HPDE6-E6E7 (cell line): Measurements from ENCODE around the gene SPOCK2.
A peak's percentile ranks its signal among the peaks of the same experiment; 100 is the strongest.

ENCODE experiments used
- DNase-seq: peaks from one replicate; pipeline ENCODE4 v3.0.0; 2011; ENCODE audit warnings: missing footprints; ENCODE audit errors: extremely low spot score

Gene SPOCK2

DNA sequence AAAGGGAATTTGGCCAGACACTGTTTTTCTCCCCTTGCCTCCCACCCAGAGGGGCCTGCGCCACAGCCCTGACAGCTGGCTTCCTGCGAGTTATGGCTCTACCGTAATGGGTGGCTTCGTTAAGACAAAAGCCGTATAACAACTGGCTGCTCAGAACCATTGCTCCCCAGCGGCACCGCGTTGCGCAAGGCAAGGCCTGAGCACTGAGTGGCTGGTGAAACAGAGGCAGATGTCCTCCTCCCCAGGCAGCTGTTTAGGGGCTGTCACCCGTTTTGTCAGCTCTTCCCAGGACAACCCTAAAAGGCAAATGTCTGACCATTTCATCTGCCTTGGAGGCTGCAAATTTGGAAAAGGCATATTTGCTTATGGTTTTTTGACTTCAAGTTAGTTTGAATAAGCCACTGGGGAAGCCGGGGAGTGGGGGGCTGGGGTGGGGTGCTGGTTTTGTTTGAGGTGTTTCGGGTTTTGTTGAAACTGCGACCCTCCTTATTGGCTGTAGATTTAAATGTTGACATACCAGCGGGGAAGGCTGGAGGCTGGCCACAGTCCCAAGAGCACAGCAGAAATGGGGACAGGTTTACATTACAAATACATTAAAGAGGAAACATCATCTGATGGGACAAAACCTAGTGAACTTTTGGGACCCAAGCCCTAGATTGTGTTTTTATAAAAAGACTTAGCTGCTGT lies 681 bp upstream of the SPOCK2 start:
- no peak for DNase-seq

GRCh38 chr10:72087392-72087968 lies 871 bp downstream of the SPOCK2 start:
- DNase-seq: no peak

DNA sequence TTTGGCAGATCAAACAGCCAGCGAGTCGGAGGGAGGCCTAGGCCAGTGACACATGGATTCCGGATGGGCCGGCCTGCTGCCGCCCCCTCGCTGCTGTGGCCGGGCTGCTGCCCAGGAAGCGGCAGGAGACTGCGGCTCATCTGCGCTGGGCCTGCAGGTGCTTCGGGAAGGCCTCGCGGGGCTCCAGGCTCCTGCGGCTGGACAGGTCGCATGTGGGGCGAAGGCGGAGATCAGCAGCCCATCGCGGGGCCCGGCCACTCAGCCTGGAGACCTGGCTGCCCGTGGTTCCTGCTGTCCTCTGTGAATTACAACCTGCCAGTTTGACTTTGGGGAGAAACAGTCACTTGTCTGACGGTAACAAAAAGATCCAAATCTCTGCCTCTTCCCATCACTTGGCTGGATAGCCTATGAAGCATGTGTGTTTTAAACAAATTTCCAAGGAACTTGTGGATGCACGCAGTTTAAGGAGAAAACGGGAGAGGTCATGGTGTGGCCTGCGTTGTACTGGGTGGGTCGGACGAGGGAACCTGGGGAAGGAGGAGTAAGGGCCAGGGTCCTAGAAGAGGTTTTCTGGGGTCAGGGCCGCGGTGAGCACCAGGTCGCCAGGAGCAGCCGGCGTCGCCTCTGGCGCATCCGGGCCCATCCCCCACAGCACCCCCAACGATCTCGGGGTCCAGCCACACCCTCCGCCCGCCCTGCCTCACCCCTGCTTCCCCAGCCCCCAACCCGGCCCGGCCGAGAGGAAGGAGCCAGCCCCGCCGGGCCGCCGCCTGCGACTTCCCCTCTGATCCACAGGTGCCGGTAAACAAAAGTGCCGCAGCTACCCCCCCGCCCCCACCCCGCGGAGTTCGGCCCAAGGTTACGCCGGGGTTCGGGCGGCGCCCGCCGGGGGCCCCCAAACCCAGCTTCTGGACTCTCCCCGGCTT lies 1.6 kb downstream of the SPOCK2 start:
- DNase-seq: no peak

GRCh38 chr10:72085864-72086465 lies 2.4 kb downstream of the SPOCK2 start:
- DNase-seq: no peak

DNA sequence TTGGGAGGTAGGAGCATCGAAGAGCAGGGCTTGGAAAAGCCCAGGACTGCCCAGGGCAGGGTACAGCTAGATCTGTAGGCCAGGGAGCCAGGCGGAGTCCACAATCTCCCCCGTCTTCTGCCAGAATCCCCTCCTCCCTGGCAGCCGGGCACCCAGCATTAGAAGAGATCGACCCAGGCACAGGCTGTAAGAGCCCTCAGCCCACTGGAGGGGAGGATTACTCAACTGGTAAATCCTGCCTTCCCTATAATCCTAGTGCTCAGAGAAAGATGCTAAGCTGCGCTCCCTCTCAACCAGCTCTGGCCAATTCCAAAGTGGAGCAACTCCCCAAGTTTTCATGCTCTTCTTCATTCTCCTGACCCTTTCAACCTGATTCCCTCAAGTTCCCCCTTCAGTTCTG lies 3.2 kb downstream of the SPOCK2 start:
- no peak for DNase-seq

- DNase-seq: no peak
Observed at GRCh38 chr10:72083790-72084459, 4.4 kb downstream of the SPOCK2 start.

DNA sequence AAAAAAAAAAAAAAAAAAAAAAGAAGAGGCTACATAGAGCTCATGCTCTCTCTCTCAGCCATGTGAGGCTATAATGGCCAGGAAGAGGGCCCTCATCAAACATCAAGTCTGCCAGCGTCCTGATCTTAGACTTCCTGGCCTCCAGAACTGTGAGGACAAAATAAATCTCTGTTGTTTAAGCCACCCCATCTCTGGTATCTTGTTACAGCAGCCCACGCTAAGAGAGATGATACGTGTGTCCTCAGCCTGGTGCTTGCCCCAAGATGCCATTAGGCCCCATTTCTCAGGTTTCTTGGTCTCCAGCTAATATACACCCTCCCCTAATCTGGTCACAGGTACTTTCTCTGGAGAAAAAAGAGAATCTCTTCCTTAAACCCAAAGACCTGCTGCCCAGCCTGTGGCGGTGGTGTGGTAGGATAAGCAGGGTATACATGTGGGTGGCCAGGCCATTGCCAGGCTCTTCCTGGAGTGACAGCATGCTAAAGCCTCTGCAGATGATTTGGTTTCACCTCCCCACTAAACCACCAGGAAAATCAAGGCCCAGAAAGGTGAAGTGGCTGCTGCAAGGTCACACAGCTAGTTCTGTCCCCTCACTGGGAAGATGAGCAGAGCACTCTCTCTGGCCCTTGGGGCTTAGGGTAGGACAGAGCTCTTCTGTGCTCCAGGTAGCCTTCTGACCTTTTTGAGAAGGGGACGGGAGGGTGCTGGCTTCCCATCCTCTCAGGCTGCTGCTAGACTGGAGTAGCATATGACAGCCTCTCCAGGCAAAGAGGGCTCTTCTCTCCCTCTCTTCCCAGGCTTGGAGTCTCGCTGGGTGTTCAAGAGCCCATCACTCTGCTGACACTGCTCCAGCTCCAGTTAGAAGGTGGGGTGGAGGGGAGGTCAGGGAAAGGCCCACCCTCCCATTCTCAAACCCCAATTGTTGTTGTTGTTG lies 5.2 kb downstream of the SPOCK2 start:
- DNase-seq: no peak

DNA sequence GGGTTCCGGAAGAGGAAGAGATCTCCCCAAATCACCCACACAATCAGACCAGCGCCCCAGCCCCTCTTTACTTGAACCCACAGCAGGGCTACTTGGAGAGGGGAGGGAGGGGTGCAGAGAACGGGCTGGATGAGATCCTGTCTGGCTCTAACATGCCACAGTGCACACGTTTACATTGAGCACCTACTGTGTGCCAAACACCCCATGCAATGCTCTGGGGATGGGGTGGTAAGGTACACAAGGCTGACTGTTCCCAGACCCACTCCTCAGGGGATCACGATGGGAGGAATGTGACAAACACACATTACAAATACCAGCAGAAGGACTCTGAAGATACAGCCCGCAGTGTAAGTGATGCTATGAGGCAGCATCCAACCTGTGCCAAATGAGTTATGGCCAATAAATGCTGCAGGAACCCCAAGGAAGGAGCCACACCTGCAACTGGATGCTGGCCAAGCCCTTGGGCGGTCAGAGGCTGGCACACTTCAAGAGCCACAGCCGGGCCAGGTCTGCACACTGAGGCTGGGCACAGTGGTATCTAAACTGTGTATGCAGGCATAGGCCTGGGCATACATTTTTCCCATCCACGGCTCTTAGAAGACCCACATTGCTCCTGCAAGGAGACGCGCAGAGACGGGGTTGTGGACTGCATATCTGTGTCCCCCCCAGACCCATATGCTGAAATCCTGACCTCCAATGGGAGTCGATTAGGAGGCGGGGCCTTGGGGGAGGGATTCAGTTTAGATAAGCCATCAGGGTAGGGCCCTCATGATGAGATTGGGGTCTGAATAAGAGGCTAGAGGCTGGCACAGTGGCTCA lies 6.4 kb downstream of the SPOCK2 start:
- peak; percentile 47 for DNase-seq

GRCh38 chr10:72081210-72081609 lies 7.1 kb downstream of the SPOCK2 start:
- DNase-seq: no peak

DNA sequence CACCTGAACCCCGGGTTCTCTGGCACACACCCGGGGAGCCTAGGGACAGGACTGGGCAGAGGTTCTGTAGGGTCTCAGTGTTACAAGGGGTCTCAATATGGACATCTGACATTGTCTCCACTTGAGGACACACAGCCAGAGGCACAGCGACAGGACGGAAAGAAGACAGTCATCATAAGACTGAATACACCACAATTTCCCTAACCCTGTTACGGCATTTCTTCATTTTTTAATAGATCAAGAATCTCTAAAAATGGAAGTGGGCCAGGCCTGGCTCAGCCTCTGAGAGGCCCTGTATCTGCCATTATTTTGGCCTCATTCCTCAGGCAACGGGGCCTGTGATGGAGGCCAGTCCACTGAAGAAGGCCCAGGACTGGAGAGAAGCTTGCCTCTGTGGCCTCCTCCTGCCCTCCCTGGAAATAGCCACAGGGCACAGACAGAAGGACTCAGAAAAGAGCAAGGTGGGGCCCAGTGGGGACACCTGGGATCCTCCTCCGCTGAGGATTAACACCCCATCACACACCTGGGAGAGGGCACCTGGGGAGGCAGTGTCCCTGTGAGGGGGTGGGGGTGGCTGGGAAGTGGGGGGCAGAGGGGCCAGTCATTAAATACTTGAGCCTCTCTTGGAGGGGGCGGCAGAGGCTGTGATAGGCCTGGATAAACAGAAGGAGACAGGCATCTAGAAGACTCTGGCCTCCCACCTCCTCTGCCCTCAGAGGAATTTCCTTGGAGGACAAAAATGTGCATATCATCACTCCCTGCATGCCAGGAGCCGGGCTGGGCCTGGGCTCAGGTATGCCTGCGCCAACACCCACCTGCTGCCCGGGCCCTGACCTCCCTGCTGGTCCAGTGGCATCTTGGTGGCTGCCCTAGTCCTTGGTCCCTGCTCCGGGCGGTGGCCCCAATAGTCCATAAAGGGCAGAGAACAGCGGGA lies 8.0 kb downstream of the SPOCK2 start:
- DNase-seq: no peak

GRCh38 chr10:72079356-72079755 lies 9.0 kb downstream of the SPOCK2 start:
- no peak for DNase-seq

DNA sequence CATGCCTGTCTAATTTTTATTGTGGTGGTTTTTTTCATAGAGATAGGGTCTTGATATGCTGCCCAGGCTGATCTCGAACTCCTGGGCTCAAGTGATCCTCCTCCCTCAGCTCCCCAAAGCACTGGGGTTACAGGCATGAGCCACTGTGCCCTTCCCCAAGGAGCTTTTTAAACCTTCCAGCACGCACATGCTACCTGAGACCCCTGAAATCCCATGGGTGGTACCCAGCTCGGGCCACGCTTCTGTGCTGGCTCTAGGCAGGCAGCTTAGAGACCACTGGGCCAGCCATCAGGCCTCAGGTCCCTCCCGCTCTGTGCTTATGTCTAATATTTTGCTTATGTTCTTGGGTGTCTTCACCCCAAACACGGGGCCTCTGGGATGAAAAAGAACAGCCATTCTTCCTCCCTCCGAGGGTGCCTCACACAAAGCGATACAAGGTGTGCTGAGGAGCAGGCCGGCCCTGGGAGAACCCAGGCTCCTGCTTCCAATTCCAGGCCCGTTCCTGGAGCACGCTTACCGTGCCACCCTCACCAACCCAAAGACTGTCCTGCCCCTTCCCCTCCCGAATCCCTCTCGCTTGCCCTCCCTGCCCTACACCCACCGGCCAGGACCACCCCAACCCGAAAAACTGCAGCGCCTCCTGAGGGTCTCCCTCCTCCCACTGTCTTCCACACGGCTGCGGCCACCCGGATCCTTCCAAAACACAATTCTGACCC lies 10.9 kb downstream of the SPOCK2 start:
- no peak for DNase-seq

- no peak for DNase-seq
Observed at GRCh38 chr10:72076756-72077155, 11.6 kb downstream of the SPOCK2 start.

- DNase-seq: no peak
Observed at GRCh38 chr10:72075376-72076115, 12.8 kb downstream of the SPOCK2 start.

DNA sequence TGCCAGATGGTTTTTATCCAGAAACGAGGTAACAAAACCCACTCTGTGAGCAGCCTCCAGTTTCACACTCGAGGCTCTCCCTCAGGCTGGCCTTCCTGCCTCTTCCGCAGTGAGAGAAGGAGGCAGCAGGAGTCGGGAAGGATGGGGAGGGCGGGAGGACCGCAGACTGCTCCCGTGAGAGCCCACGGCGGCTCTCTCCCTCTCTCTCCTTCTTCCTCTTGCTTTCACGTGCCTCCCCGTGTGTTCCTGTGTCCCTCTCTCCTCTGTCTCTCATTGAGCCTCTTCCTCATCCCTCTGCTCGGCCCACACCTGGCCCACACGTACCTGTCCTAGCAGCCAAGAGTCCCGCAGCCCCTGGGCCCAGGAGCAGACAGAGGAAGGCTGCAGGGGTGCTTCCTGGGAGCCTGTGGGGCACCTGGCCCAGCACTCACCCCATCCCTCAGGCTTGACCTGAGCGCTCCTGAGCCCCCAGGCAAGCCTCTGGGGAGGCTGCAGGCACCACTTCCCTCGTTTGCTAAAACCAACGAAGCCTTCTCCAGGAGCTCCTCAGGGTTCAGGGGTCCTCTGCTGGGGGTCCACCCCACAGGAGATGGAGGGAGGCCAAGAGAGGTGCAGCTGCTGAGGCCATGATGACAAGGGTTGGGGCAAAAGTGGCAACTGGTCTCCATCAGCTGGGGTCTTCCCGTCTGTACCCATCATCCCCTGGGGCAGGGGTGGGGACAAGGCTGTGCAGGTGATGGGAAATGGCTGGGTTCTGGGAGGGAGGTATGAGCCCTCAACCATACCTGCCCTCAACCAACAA lies 13.6 kb downstream of the SPOCK2 start:
- no peak for DNase-seq
